8988T (cell line): ENCODE measurements around the gene BACH1.

ENCODE experiments used
- DNase-seq: peaks from one replicate; pipeline ENCODE4 v3.0.0; 2011

BACH1 gene

GRCh38 chr21:29385934-29386520 is 87.3 kb downstream of the BACH1 start:
- no peak for DNase-seq

- no peak for DNase-seq
Measured at GRCh38 chr21:29386803-29387202, 88.1 kb downstream of the BACH1 start.

- DNase-seq: no peak
Measured at GRCh38 chr21:29387598-29387997, 88.9 kb downstream of the BACH1 start.

GRCh38 chr21:29389136-29389535 is 90.4 kb downstream of the BACH1 start:
- DNase-seq: no peak

GRCh38 chr21:29390778-29391177 is 92.1 kb downstream of the BACH1 start:
- no peak for DNase-seq

- no peak for DNase-seq
Measured at GRCh38 chr21:29394051-29394450, 95.3 kb downstream of the BACH1 start.
